ENCODE data around the gene KIF26A.
"Not testable (repeated sequence)": the region's sequence is repeated elsewhere in the genome, so short reads cannot be mapped to it uniquely, and the experiment has no call there.

Gene KIF26A

GRCh38 chr14:104145826-104146601 lies 7.6 kb downstream of the KIF26A start:
- DNase-seq, result no peak

DNA sequence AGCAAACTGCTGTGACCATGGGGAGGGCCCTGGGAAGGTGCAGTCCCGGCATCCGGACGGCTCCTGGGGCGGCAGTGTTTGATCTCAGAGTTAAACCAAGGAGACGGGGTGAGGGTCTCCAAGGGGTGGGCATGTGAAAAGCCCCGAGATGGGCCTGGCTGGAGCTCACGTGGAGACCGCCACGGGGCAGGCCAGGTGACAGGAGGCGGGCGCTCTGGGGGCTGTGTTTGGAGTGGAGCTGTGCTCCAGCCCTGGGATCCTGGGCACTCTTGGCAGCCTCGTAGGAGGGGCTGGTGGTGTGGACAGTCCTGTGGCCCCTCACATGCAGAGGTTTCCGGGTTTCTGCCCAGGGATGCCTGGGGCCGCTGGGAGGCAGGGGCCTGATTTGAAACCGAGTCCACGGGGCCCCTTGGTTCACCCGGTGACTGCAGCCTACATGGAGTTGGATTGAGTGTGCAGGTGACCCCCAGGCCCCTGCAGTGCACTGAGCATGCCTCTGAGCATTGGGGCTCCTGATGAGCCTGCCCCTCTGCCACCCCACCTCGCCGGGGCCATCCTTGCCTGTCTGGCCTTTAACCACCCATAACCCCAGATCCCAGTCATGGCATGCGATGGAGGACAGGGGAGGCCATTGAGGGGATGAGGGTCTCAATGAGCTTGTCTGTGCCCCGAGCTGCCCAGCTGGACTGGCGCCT lies 8.4 kb downstream of the KIF26A start:
- no peak for DNase-seq

DNA sequence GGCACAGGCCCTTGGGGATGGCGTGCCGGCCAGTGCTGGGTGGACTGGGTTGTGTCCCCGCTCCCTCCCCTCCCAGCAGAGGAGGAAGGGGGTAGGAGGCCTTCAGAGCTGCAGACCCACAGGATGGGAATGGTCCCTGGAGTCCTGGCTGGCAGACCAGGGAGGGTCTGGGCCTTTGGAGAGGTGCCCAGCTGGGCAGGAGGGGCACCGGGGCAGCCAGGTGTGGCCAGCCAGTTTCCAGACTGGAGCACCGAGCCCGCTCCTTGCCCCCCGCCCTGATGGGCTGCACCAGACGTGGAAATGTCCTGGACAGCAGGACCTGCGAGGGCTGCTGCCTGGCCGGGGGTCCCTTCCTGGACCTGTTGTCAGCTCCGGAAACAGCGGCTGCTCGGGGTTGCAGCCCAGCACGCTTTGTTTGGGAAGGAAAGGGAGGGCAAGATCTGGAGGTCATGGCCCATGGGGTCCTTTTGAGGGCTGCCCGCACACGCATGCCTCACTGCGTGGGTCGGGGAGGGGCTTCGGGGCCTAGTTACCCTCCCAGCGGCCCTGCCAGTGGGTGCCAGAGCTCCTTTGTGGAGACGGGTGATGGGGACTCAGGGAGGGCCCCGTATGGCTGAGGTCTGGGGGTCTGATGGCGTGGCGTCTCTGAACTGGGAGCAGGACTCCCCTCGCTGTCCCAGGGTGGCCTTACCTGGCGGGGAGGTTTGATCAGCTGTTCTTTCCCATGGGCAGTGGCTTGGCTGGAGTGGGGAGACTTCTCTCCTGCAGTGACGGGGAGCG lies 9.1 kb downstream of the KIF26A start:
- no peak for DNase-seq

DNA sequence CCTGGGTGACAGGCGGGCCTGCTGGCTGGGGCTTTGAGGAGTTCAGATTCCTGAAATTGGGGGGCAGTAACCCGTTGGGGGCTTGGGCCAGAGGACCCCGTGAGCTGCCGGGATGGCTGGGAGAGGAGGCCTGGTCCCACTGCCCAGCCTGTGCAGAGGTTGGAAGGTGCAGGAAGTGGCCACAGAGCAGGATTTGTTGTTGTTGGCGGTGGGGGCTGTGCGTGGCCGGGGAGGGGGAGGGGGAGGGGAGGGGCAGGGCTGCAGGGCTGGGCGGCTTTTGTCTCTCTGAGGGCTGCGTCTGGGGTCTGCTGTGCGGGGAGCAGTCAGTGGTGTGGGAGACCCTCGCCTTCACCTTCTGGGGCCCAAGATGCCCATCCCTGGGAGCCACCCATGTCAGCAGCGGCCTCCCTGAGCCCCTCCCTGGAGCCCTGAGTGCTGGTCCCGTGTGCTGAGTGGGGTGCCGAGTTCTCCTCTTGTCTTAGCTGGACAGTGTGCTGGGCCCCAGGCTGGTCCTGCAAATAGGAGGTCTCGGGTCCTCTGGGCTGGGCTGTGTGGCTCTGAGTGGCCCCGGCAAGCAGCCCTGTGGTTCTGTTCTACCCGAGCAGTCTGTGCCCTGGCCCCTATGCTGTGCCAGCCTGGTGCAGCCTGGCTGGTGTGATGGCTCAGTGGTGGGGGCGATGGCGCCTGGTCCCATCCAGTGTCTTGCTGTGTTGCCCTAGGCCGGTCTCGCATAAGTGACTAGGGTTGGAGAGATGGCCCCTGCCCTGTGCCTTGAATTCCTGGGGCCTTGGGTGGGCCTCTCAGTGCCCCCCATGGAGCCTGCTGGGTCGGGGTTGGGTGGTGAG lies 10.3 kb downstream of the KIF26A start:
- no peak for DNase-seq

DNA sequence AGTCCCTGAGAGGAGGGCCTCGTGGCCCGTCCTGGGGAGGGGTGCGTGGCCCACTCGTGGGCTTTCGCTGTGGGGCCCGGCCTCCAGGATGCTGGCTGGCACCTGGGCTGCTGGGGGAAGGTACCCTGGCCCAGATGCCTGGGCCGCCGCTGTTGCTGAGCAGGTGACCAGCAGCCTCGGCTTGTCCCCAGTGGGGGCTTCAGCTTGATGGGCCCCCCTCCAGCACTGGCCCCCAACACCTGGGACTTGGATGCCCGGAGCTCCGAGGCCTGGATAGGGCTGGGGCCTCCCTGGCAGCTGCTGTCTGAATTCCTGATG lies 10.8 kb downstream of the KIF26A start:
- no peak for DNase-seq

GRCh38 chr14:104149617-104150135 lies 11.3 kb downstream of the KIF26A start:
- no peak for DNase-seq

GRCh38 chr14:104150136-104151025 lies 12.0 kb downstream of the KIF26A start:
- no peak for DNase-seq

DNA sequence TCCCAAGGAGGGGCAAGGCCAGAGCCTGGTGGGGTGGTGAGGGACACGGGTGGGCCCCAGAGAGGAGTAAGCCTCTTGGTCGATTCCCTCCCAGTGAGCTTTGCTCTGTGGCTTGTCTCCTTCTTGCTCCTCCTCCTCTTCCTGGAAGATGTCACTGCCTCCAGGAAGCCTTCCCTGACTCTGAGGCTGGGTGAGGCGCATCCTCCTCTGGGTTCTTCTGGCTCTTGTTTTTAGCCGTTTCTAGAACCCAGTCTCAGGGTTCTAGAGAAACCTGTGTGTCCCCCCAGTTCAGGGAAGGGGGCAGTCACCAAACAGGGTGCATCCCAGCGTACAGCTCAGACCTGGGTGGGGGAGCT lies 12.6 kb downstream of the KIF26A start:
- DNase-seq, result no peak

DNA sequence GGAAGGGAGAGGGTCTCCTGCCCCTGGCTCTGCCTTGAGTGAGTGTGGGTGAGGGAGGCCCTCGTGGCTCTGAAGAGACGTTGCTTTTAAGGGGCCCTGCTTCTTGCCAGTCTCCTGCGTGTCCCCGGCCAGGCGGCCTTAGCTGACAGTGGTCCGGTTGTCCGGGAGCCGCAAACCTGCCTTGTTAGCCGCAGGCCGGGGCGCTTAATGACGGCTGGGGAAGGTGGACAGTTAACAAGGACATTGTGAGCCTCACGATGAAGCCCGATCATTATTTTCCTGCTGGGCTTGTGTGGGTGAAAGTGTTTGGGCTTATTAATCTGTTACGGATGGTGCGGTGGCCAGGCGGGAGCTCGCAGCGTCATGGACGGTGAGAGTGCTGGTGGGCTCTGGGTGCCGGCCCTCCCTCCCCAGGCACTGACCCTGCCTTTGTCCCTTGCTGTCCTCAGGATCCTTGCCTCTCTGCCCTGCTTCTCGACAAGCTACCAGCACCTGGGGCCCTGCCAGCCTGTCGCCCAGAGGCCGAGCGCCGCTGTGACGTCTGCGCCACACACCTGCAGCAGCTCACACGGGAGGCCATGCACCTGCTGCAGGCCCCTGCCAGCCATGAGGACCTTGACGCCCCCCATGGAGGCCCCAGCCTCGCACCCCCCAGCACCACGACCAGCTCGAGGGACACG lies 13.3 kb downstream of the KIF26A start:
- DNase-seq, result no peak

- no peak for DNase-seq
Observed at GRCh38 chr14:104152246-104152575, 13.8 kb downstream of the KIF26A start.

DNA sequence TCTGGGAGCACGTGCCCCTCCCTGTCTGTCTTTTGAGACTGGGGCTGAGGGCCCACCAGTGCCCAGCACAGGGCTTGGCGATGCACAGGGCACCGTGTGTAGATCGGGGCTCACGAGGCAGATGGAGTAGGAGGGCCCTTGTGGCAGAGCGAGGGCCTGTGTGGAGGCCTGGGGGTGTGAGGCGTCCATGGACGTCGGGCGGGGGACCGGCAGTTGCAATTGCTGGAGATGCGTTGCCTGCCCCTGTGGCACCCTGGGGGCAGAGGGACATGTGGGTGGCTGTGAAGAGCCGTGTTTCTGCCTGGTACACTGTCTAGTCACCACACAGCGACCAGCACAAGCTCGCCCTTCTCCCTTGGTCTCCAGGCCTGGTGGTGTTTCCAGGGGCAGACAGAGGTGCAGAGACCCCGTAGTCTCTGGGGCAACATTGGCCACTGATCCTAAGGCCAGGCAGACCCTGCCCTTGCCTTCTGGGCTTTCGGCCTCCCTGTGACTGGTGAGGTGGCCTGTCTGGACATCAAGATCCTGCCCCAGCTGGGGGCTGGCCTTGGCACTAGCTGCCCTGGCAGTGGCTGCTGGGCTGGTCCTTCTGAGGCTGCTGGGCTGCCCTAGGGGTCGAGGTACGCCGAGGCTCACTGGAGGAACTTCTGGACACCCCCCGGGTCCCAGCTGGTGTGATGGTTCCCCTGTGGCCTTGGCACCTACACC lies 14.5 kb downstream of the KIF26A start:
- DNase-seq, result no peak

GRCh38 chr14:104153394-104153755 lies 15.0 kb downstream of the KIF26A start:
- not testable (repeated sequence) for DNase-seq

GRCh38 chr14:104154246-104154645 lies 15.9 kb downstream of the KIF26A start:
- no peak for DNase-seq

- DNase-seq, result no peak
Observed at GRCh38 chr14:104155513-104155912, 17.1 kb downstream of the KIF26A start.

- DNase-seq, result no peak
Observed at GRCh38 chr14:104156142-104156541, 17.8 kb downstream of the KIF26A start.

DNA sequence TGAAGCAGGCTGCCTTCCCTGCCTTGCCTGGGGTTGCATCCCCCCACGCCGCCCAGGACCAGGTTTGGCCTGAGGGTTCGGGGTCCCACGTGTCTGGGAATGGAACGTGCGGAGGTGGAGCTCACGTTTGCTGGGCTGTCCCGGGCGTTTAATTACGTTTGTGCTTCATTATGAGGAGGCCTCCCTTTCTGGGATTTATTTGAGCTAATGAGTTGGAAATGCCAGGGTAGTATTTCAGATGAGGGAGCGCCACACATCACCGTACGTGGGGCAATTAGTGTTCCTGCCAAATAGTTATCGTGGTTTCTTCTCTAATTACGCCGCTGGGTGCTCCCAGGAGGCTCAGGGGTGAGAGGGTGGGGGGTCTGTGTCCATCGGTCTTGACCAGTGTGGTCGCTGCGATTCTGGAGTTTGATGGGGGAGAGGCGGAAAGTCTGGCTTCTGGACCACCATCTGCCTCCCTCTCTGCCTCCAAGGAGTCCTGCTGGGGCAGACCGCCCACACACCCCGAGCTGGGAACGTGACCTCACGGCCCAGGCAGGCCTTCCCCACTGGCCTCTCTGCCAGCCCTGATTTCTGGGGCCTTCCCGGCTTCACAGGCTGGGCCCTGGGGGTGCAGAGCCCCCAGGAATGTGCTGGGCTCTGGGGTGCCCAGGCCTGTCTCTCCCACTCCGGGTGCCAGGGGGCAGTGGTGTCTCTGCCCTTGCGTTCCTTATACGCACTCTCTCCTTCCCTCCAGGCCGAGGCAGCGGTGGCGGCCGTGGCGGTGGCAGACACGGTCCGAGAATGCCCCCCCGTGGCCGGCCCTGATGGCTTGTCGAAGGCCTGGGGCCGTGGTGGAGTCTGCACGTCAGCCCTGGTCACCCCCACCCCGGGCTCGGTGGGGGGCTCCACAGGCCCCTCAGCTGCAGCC lies 18.9 kb downstream of the KIF26A start:
- DNase-seq, result no peak

DNA sequence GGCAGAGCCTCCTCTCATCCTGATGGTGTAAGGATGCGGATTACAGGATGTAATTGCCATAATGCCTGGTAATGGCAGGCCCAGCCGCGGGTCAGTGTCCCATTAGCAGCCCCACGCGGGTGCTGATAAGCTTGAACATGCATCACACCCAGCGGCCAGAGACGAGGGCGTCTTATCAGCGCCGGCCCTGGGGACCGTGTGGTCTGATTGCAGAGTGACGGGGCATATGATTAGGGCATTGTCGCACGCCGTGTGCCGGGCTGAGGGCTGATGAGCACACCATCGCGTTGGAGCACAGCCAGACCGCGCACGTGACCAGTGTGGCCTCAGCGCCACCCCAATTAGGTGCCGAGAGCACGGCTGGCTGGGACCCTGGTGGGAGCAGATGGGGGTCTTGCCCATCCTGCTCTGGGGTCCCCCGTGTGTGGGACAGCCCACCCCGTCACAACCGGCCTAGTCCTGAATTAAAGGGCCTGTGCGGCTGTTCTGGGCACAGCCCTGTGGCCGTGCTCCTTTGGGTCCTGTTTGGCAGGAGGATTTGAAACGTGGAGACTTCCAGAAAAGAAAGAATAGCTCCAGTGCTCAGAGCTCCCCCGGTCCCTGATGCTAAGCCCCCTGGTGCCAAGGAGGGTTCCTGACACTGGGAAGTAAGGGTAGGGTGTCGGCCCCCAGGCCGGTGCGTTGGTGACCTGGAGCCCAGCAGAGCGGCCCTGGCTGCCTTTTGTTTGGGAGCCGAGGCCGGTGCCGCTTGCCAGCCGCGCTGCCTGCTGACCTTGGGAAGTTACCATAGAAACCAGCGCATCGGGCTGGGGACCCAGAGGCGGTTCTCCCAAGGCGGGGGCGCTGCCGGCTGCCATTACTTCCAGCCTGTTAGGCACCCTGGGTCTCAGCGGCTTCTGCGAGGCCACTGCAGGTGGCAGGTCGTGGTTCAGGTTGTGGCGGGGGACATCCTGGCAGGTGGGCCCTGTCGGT lies 20.7 kb downstream of the KIF26A start:
- no peak for DNase-seq

DNA sequence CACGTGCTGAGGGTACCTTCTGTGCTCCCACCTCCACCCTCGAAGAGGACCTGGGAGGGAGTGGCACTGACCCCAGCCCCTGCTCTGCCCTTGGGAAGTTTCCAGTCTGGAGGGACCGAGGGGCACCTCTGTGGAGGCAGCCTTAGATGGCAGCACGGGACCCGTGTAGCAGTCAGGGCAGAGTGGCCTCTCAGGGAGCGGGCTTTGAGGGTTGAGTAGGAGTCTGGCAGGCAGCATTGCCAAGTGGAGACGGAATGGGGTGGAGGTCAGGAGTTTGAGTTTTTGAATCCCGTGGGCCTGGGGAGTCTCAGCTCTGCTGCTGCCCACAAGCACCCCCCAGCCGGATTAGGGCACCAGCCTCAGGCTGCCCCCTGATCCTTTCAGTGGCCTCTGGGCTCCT lies 21.6 kb downstream of the KIF26A start:
- no peak for DNase-seq
